Fibroblast of lung (primary cell): ENCODE measurements around the gene CLIC5. TPM values are rescaled to one million over a fixed set of nuclear protein-coding genes. Genes with fewer than 3 reads are reported as not detected.

ENCODE experiments used
- DNase-seq, 2 donors: peaks; one replicate each; pipeline versions ENCODE4 v3.0.0 to v3.0.0-alpha.2; 2010; ENCODE audit warnings: low read depth in 2 of 2
- H2AFZ ChIP-seq: 2 replicates; pipeline ENCODE4 v1.5.1; 2012; ENCODE audit warnings: low read length, control low read depth, inconsistent platforms
- H3K27ac ChIP-seq: 2 replicates; pipeline ENCODE4 v1.5.1; 2011; ENCODE audit warnings: low read length, control low read depth; ENCODE audit not compliant: insufficient read depth
- H3K27me3 ChIP-seq: 2 replicates; pipeline ENCODE4 v1.5.1; 2011; ENCODE audit warnings: mild to moderate bottlenecking, low read length; ENCODE audit not compliant: control insufficient read depth, insufficient read depth
- H3K36me3 ChIP-seq: 2 replicates; pipeline ENCODE4 v1.5.1; 2011; ENCODE audit warnings: low read length; ENCODE audit not compliant: control insufficient read depth, insufficient read depth
- H3K4me1 ChIP-seq: 2 replicates; pipeline ENCODE4 v1.5.1; 2011; ENCODE audit warnings: low read length; ENCODE audit not compliant: control insufficient read depth, insufficient read depth; ENCODE audit errors: extremely low read depth
- H3K4me2 ChIP-seq: 2 replicates; pipeline ENCODE4 v1.5.1; 2011; ENCODE audit warnings: low read length, control low read depth; ENCODE audit not compliant: insufficient read depth; ENCODE audit errors: extremely low read depth
- H3K4me3 ChIP-seq, 4 experiments: fragments of 200-600 bp in 1 of 4; sonication (generic) in 1 of 4; replicated peaks in 1 of 4; 2 replicates each; pipeline ENCODE4 v1.5.1; 2011 to 2016; ENCODE audit warnings: low read length in 4 of 4, low read depth in 3 of 4, mild to moderate bottlenecking in 3 of 4, control low read depth in 2 of 4, inconsistent platforms in 1 of 4, mixed read lengths in 1 of 4; ENCODE audit not compliant: insufficient read depth in 1 of 4; ENCODE audit errors: control extremely low read depth in 1 of 4
- H3K79me2 ChIP-seq: 2 replicates; pipeline ENCODE4 v1.5.1; 2012; ENCODE audit warnings: mild to moderate bottlenecking, low read length, inconsistent platforms; ENCODE audit not compliant: control insufficient read depth, insufficient read depth
- H3K9ac ChIP-seq: 2 replicates; pipeline ENCODE4 v1.5.1; 2011; ENCODE audit warnings: mild to moderate bottlenecking, low read length, control low read depth; ENCODE audit not compliant: insufficient read depth
- H3K9me3 ChIP-seq: 2 replicates; pipeline ENCODE4 v1.5.1; 2012; ENCODE audit warnings: low read depth, low read length; ENCODE audit not compliant: control insufficient read depth, insufficient read depth
- H4K20me1 ChIP-seq: 2 replicates; pipeline ENCODE4 v1.5.1; 2011; ENCODE audit warnings: low read length; ENCODE audit not compliant: control insufficient read depth, insufficient read depth; ENCODE audit errors: extremely low read depth
- CTCF ChIP-seq, 2 donors: IDR thresholded peaks in 1 of 2; conservative IDR thresholded peaks in 1 of 2; 1 replicate in 1 of 2; 2 replicates in 1 of 2; pipeline ENCODE4 v1.5.1; 2011 to 2012; ENCODE audit warnings: low read length in 2 of 2, control low read depth in 1 of 2, inconsistent platforms in 1 of 2, low read depth in 1 of 2, mild to moderate bottlenecking in 1 of 2
- EZH2 ChIP-seq: IDR thresholded peaks from 2 replicates; pipeline ENCODE4 v1.5.1; 2012; ENCODE audit warnings: low read length, control low read depth, mild to moderate bottlenecking; ENCODE audit errors: missing control alignments
- polyA plus RNA-seq, 2 donors: library from polyadenylated mRNA; depleted of rRNA in 1 of 2; stranded (reverse) in 1 of 2; unstranded in 1 of 2; fragments of >200 nt; gene quantifications; 2 replicates each; pipeline ENCODE4 v1.2.1, GENCODE V29; 2011 to 2012; ENCODE audit warnings: missing spikeins in 1 of 2
- total RNA-seq: library from RNA; depleted of rRNA; stranded (reverse); fragments of >200 nt; gene quantifications from 2 replicates; pipeline ENCODE4 v1.2.1, GENCODE V29; 2014

Gene CLIC5
- total and polyA plus RNA-seq, 2 donors (not counting 1 experiment from before 2014, with no cell fraction given), result 0.03 TPM; not detected in 1

GRCh38 chr6:45998524-45998923 is 17.1 kb downstream of the CLIC5 start:
- Histone ChIP-seq H3K4me2 (no peak overlapping the region), H3K36me3 (no peaks in the 10 kb centered on the region), H3K4me3 (no peak overlapping the region), H3K27me3 (no peaks in the 10 kb centered on the region), H2AFZ (no peak overlapping the region), H3K4me1 (no peaks in the 10 kb centered on the region), H4K20me1 (no peaks in the 10 kb centered on the region), H3K9me3 (no peaks in the 10 kb centered on the region), H3K79me2 (no peaks in the 10 kb centered on the region), H3K27ac (no peak overlapping the region), H3K9ac (no peak overlapping the region)
- DNase-seq, result no peak
- TF ChIP-seq CTCF (conservative IDR thresholded peaks at IDR 0.05 in 1 of 2, IDR thresholded peaks at IDR 0.05 in 1 of 2; ENCODE audit: low read depth in 1 of 2, low read length in 2 of 2), result no peak
- TF ChIP-seq EZH2, result no peak

- Histone ChIP-seq H3K27ac (no peak overlapping the region), H3K4me3 (no peak overlapping the region), H3K36me3 (no peaks in the 10 kb centered on the region), H3K9me3 (no peaks in the 10 kb centered on the region), H3K4me2 (no peak overlapping the region), H3K9ac (no peak overlapping the region), H4K20me1 (no peaks in the 10 kb centered on the region), H3K4me1 (no peaks in the 10 kb centered on the region), H3K79me2 (no peaks in the 10 kb centered on the region), H2AFZ (no peak overlapping the region), H3K27me3 (no peaks in the 10 kb centered on the region)
- TF ChIP-seq EZH2 (no peak), CTCF (conservative IDR thresholded peaks at IDR 0.05 in 1 of 2, IDR thresholded peaks at IDR 0.05 in 1 of 2; ENCODE audit: low read depth in 1 of 2, low read length in 2 of 2) (no peak)
- no peak for DNase-seq
These were observed 17.7 kb downstream of the CLIC5 start for GRCh38 chr6:45997875-45998506.

- no peaks in the 10 kb centered on the region for H3K9me3 ChIP-seq
- no peaks in the 10 kb centered on the region for H3K36me3 ChIP-seq
- H4K20me1 ChIP-seq, result no peaks in the 10 kb centered on the region
- H3K4me1 ChIP-seq, result no peaks in the 10 kb centered on the region
- no peaks in the 10 kb centered on the region for H3K27me3 ChIP-seq
- no peak overlapping the region for H3K4me3 ChIP-seq
- no peak for TF ChIP-seq CTCF (conservative IDR thresholded peaks at IDR 0.05 in 1 of 2, IDR thresholded peaks at IDR 0.05 in 1 of 2; ENCODE audit: low read depth in 1 of 2, low read length in 2 of 2)
- TF ChIP-seq EZH2, result no peak
- H3K79me2 ChIP-seq, result no peaks in the 10 kb centered on the region
- no peak for DNase-seq
- no peak overlapping the region for H3K4me2 ChIP-seq
- no peak overlapping the region for H3K9ac ChIP-seq
- H2AFZ ChIP-seq, result no peak overlapping the region
- no peak overlapping the region for H3K27ac ChIP-seq
These were observed 24.5 kb downstream of the CLIC5 start for GRCh38 chr6:45991189-45991588.
